NCI-H1417 (cell line): ENCODE results near the gene KRTAP7-1.

Experiments used
- DNase-seq, 3 experiments: peaks; one replicate each; lab custom pipeline; 2025; lab: John Stamatoyannopoulos, UW

The KRTAP7-1 gene, protein sequence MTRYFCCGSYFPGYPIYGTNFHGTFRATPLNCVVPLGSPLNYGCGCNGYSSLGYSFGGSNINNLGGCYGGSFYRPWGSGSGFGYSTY

GRCh38 chr21:30829659-30830058 is at the start of gene KRTAP7-1:
Gene KRTAP7-1 (minus strand): TSS chr21:30829759. CDS start chr21:30829698, 61 bp downstream.
- no peak for DNase-seq

DNA sequence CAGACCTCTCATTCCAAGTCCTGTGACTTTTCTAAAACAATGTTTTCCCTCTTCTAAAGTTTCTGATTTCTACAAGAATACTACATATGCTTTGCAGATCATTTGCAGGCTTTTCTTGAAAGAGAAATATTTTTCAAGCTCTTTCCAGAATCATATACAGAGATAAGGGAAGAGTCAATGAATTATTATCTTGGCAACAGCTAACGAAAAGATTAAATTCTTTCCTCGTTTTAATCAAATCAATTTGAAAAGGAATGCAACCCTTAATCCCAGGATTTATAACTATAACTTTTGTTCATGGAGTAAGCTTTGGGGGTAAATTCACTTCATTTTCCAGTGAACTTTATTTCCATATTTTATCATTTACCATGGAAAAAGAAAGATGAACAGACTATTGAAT is 45.0 kb upstream of the KRTAP7-1 start:
- DNase-seq, result no peak

GRCh38 chr21:30847627-30848500 is 18.3 kb upstream of the KRTAP7-1 start:
- DNase-seq, result no peak

- no peak for DNase-seq
Observed at GRCh38 chr21:30842990-30843389, 13.4 kb upstream of the KRTAP7-1 start.

DNA sequence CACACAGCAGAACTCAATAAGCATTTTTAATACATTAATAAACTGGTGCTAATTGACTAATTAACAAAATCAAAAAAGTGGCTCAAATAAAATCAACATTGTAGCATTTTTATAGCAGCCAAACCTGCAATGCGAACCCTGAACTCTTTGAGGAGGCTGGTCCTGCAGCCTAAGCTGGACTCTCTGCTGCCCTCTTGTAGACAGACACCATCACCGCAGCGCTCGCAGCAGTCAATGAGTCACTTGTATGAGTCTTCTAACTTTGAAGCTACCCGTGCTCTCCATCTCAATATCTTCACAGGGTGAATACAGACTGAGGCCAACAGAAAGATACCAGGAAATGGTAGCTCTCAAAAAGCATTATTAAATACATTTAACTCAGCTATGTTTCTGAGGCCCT is 9.7 kb upstream of the KRTAP7-1 start:
- DNase-seq, result peak; percentile 1 to 51 (median 26)

- DNase-seq, result no peak
Observed at GRCh38 chr21:30838536-30838935, 9.0 kb upstream of the KRTAP7-1 start.

- peak in 2 of 3 experiments; percentile 8 to 45 for DNase-seq
Observed at GRCh38 chr21:30831194-30831765, 1.7 kb upstream of the KRTAP7-1 start.

DNA sequence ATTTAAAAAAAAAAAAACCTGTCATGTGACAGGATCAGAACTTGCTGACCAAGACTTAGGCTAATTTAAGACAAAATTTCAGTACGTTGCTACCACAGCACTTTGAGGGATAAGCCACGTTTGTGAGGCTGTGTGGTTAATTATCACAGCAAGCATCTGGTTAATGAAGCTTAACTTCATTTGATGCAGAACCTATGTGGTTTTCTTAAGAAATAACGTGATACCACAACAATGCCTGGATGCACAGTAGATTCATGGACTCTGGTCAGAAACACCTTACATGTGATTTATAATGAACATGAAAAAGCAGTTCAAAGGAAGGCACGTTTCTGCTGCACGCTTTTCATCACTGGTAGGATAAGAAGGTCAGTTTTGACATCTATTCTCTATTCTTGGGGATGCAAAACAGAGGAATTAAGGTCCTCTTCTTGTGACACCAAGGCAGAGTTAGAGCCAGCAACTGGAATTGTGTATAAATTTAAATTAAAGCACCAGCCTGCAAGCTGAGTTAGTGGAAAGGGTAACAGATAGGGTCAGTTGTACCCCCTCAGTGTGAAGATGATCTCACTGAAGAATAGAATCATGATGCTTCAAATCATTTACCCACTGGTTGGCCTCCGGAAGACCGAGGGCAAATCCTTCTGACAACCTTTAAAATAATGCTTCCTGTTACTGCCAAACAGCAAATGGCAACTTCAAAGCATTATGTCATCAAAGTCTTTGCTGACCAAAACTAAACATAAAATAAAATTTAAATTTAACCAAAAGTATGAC is 10.5 kb downstream of the KRTAP7-1 start:
- no peak for DNase-seq

DNA sequence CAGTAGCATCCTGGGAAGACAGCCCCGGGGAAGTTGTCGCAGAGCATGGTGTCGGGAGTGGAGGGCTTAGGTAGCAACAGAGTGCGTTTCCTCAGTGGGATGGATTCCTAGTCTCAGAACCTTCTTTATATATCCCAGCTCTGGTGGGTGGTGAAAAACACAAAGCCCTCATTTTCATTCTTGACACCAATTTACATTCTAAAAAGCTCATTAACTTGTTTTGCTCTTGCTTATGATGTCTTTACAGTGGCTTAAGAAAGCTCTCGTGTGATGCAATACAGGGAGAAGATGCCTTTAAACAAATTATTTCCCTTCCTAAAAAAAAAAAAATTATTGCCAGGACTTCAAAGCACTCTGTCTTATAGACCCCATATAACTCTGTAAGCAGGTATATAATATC is 16.4 kb downstream of the KRTAP7-1 start, which contains the start of gene KRTAP8-1:
TSS of gene KRTAP8-1 (minus strand) at position 101 of the 400 bp plus-strand sequence. CDS start at position 47, 54 bp downstream.
- DNase-seq, result no peak

GRCh38 chr21:30800605-30801004 is 29.0 kb downstream of the KRTAP7-1 start:
- DNase-seq, result no peak

DNA sequence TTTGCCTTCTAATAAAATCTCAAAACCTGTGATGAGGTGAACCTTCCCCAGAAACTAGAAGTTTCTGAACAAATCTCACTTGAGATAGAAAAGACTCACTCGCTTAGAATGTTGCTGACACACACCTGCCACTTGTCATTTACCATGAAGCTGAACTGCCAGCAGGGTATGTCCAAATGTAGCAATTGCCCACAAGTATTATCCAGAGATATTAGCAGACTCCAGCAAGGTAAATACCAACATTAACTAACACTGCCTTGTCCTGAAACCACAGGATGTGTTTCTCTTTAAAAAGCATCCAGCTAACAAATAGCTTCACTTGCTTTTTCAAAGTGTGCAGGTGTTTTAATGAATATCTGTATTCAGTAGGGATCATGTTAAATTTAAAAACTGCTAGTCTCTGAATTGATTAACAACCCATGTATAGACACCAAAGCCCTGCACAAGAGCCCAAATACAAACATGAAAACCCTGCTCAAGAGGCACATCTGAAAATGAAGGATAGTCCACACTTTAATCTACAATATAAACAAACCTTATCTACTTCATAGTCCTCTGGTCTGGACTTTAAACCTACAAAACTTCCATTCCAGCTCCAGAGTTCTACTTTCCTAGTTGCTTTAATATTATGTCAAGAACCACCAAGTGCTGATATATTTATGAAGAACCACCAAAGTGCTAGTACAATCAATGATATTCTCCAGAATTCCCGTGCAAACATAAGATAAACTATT is 35.8 kb downstream of the KRTAP7-1 start:
- DNase-seq, result peak in 2 of 3 experiments; percentile 10 to 60

DNA sequence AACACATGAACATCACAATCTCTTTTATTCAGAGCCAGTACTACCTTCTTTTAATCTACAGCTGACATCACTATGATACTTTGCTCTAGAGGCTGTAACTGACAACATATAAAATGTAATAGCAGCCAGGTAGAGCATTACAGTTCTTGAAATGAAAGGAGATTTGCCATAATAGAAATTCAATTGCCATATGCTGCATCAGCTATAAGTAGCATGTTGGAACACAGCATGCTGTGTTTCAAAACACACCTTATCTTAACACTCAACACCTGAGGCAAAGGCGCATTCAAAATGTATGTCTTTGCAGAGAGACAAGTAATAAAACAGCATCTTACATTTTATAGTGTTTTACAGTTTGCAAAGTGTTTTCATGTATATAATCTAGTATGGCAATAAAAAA is 50.3 kb downstream of the KRTAP7-1 start:
- DNase-seq, result no peak
